SK-N-SH (cell line): Measurements from ENCODE around the gene CCDC102B. TPM values are rescaled to one million over a fixed set of nuclear protein-coding genes. Genes with fewer than 3 reads are reported as not detected.

Experiments used
- CTCF ChIA-PET: fragments of 300-600, 350-600 bp; formaldehyde crosslinking; extraction: SDS; loops from one replicate; lab custom pipeline; 2021; lab: Yijun Ruan, JAX
- POLR2A ChIA-PET: fragments of 350-600 bp; sonication (Branson Sonifier 250); formaldehyde crosslinking; extraction: SDS; loops from one replicate; lab custom pipeline; 2020; ENCODE audit warnings: antibody characterized with exemption, inconsistent platforms; lab: Yijun Ruan, JAX
- DNase-seq: peaks from one replicate; pipeline ENCODE4 v3.0.0; 2012
- H2AFZ ChIP-seq: fragments of 200-600 bp; sonication (generic); 2 replicates; pipeline ENCODE4 v1.8.1; 2016; ENCODE audit warnings: antibody characterized with exemption, mild to moderate bottlenecking, low read depth
- H3F3A ChIP-seq: fragments of 200-600 bp; sonication (generic); replicated peaks from 2 replicates; pipeline ENCODE3; 2016; ENCODE audit warnings: antibody characterized with exemption, mild to moderate bottlenecking; ENCODE audit not compliant: insufficient read depth
- H3K27ac ChIP-seq, 2 experiments: fragments of 200-500 bp in 1 of 2; fragments of 200-600 bp in 1 of 2; sonication (Bioruptor generic) in 1 of 2; sonication (generic), shearing (Covaris generic) in 1 of 2; 2 replicates each; pipeline versions ENCODE4 v1.5.1 to v1.6.1; 2014 to 2016; ENCODE audit warnings: low read depth in 2 of 2, inconsistent platforms in 1 of 2, low read length in 1 of 2, mild to moderate bottlenecking in 1 of 2, mixed read lengths in 1 of 2
- H3K27me3 ChIP-seq: fragments of 200-600 bp; sonication (generic), shearing (Covaris generic); 2 replicates; pipeline ENCODE4 v1.6.1; 2016; ENCODE audit warnings: mixed run types; ENCODE audit not compliant: insufficient read depth
- H3K36me3 ChIP-seq, 2 experiments: fragments of 200-500 bp in 1 of 2; fragments of 200-600 bp in 1 of 2; sonication (Bioruptor generic) in 1 of 2; sonication (generic) in 1 of 2; replicated peaks in 1 of 2; 2 replicates each; pipeline versions ENCODE3 to v1.5.1; 2014 to 2016; ENCODE audit warnings: low read length in 1 of 2, mild to moderate bottlenecking in 1 of 2; ENCODE audit not compliant: insufficient read depth in 2 of 2, control insufficient read depth in 1 of 2
- H3K4me1 ChIP-seq, 2 experiments: fragments of 200-500 bp in 1 of 2; fragments of 200-600 bp in 1 of 2; sonication (Bioruptor generic) in 1 of 2; sonication (generic), shearing (Covaris generic) in 1 of 2; 2 replicates each; pipeline versions ENCODE4 v1.5.1 to v1.6.1; 2014 to 2016; ENCODE audit warnings: low read depth in 1 of 2, low read length in 1 of 2, mixed run types in 1 of 2; ENCODE audit not compliant: insufficient read depth in 2 of 2, control insufficient read depth in 1 of 2
- H3K4me2 ChIP-seq: fragments of 200-600 bp; sonication (generic), shearing (Covaris generic); 2 replicates; pipeline ENCODE4 v1.6.1; 2017; ENCODE audit warnings: mixed run types
- H3K4me3 ChIP-seq, 2 experiments: fragments of 200-500 bp in 1 of 2; fragments of 200-600 bp in 1 of 2; sonication (Bioruptor generic) in 1 of 2; sonication (generic), shearing (Covaris generic) in 1 of 2; 2 replicates each; pipeline versions ENCODE4 v1.5.1 to v1.8.1; 2014 to 2016; ENCODE audit warnings: low read depth in 2 of 2, inconsistent platforms in 1 of 2, low read length in 1 of 2, mild to moderate bottlenecking in 1 of 2, mixed read lengths in 1 of 2, moderate library complexity in 1 of 2
- H3K79me2 ChIP-seq: fragments of 200-600 bp; sonication (generic); 2 replicates; pipeline ENCODE4 v1.8.1; 2017; ENCODE audit warnings: mild to moderate bottlenecking; ENCODE audit not compliant: insufficient read depth
- H3K9ac ChIP-seq: fragments of 200-600 bp; sonication (generic); 2 replicates; pipeline ENCODE4 v1.6.1; 2017; ENCODE audit warnings: mixed run types
- H3K9me2 ChIP-seq: fragments of 200-600 bp; sonication (generic); 2 replicates; pipeline ENCODE4 v1.6.1; 2017; ENCODE audit warnings: mixed run types
- H3K9me3 ChIP-seq: fragments of 200-600 bp; sonication (generic); 2 replicates; pipeline ENCODE4 v1.6.1; 2017; ENCODE audit warnings: mixed run types, mild to moderate bottlenecking, moderate library complexity
- H4K20me1 ChIP-seq: fragments of 200-600 bp; sonication (generic); 2 replicates; pipeline ENCODE4 v1.6.1; 2017; ENCODE audit warnings: mild to moderate bottlenecking, mixed run types; ENCODE audit not compliant: insufficient read depth
- ELF1 ChIP-seq: IDR thresholded peaks from 2 replicates; pipeline ENCODE4 v1.4.0; 2012
- EZH2phosphoT487 ChIP-seq: fragments of 200-600 bp; sonication (generic); IDR thresholded peaks from 2 replicates; pipeline ENCODE4 v1.6.1; 2017; ENCODE audit warnings: low read depth, mixed run types, mild to moderate bottlenecking, antibody characterized with exemption, moderate library complexity, borderline replicate concordance
- GATA2 ChIP-seq: sonication (generic); formaldehyde crosslinking; IDR thresholded peaks from 2 replicates; pipeline ENCODE4 v1.5.0; 2020; ENCODE audit warnings: mild to moderate bottlenecking, missing genetic modification reagents
- NFIC ChIP-seq: IDR thresholded peaks from 2 replicates; pipeline ENCODE4 v1.4.0; 2012; ENCODE audit warnings: borderline replicate concordance
- NRF1 ChIP-seq: IDR thresholded peaks from 2 replicates; pipeline ENCODE4 v1.6.1; 2012; ENCODE audit warnings: low read depth, mild to moderate bottlenecking, low read length
- PBX3 ChIP-seq: IDR thresholded peaks from 2 replicates; pipeline ENCODE4; 2012
- RCOR1 ChIP-seq: fragments of 150-350 bp; IDR thresholded peaks from 2 replicates; pipeline ENCODE4 v1.6.1; 2017; ENCODE audit warnings: antibody characterized with exemption, low read length
- SMC3 ChIP-seq: IDR thresholded peaks from 2 replicates; pipeline ENCODE4 v1.6.1; 2012; ENCODE audit warnings: low read depth, low read length, improper control_type of control experiment
- TAF1 ChIP-seq: IDR thresholded peaks from 2 replicates; pipeline ENCODE4 v1.6.1; 2012; ENCODE audit warnings: low read depth, mild to moderate bottlenecking, low read length, moderate library complexity, borderline replicate concordance
- TEAD4 ChIP-seq: IDR thresholded peaks from 2 replicates; pipeline ENCODE4 v1.4.0; 2012; ENCODE audit warnings: mild to moderate bottlenecking, borderline replicate concordance; ENCODE audit not compliant: insufficient read depth
- USF2 ChIP-seq: fragments of 150-350 bp; IDR thresholded peaks from 2 replicates; pipeline ENCODE4 v1.6.1; 2017; ENCODE audit warnings: antibody characterized with exemption, low read length, low read depth, borderline replicate concordance
- WGBS: methylation state at CpG from one replicate; pipeline ENCODE4 v1.1.6; 2017; ENCODE audit warnings: low lambda C conversion rate; 5-methylcytosine and 5-hydroxymethylcytosine counted together
- polyA plus RNA-seq, 3 experiments: library from polyadenylated mRNA; depleted of rRNA; stranded (reverse); fragments of >200 nt; gene quantifications; 2 replicates each; pipeline ENCODE4 v1.2.3, GENCODE V29; 2012
- TF ChIP-seq, protein P1 (sequence below): IDR thresholded peaks from 2 replicates; pipeline ENCODE4 v1.6.1; 2012; ENCODE audit warnings: mild to moderate bottlenecking, low read depth, low read length, moderate library complexity

CCDC102B gene
- polyA plus RNA-seq, 1 of the 3 experiments (the other 2 are of a cell fraction) = 2.0 TPM

- TF ChIP-seq EZH2phosphoT487 = no peak
- no peak for TF ChIP-seq TAF1
- TF ChIP-seq NFIC = no peak
- TF ChIP-seq TEAD4 = no peak
- no peak for TF ChIP-seq USF2
These were observed 28.4 kb upstream of the CCDC102B start (continued) for GRCh38 chr18:68769461-68769860.

DNA sequence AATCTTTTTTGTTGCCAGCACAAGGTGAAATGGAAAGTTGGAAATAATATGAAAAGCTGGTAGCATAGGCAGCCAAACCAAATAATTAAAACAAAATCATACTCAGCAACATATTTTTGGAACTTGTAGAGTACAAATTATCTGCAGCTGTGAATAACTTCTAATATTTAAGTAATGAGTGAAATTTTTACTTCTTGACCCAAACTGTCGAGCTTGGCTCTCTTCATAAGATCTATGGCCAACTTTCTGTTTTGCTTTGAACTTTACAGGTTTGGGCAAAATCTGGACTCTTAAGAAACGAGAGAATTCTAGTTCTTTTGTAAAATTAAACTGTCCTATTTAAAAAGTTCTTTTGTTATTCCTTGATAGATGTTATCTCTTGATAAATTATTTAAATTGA is 25.6 kb upstream of the CCDC102B start:
- DNase-seq = no peak
- CTCF ChIA-PET = no interaction called here
- WGBS = 77% methylated on average over 2 of the region's 2 CpGs
- no peak overlapping the region for H3K4me2 ChIP-seq
- H3K27ac ChIP-seq = no peak overlapping the region
- no peaks in the 10 kb centered on the region for H3K36me3 ChIP-seq
- H2AFZ ChIP-seq = no peak overlapping the region
- no peaks in the 10 kb centered on the region for H3K27me3 ChIP-seq
- H3K9me2 ChIP-seq = no peaks in the 10 kb centered on the region
- no peaks in the 10 kb centered on the region for H3K4me1 ChIP-seq
- H3F3A ChIP-seq = peaks cover 4% of the 10 kb centered on the region
- no peak overlapping the region for H3K4me3 ChIP-seq
- H4K20me1 ChIP-seq = no peaks in the 10 kb centered on the region
- POLR2A ChIA-PET = no interaction called here
- TF ChIP-seq PBX3 (no peak), GATA2 (CRISPR knock-in tag) (no peak), NRF1 (no peak), RCOR1 (no peak), ELF1 (no peak), SMC3 (no peak), EZH2phosphoT487 (no peak)
- TF ChIP-seq, protein P1, sequence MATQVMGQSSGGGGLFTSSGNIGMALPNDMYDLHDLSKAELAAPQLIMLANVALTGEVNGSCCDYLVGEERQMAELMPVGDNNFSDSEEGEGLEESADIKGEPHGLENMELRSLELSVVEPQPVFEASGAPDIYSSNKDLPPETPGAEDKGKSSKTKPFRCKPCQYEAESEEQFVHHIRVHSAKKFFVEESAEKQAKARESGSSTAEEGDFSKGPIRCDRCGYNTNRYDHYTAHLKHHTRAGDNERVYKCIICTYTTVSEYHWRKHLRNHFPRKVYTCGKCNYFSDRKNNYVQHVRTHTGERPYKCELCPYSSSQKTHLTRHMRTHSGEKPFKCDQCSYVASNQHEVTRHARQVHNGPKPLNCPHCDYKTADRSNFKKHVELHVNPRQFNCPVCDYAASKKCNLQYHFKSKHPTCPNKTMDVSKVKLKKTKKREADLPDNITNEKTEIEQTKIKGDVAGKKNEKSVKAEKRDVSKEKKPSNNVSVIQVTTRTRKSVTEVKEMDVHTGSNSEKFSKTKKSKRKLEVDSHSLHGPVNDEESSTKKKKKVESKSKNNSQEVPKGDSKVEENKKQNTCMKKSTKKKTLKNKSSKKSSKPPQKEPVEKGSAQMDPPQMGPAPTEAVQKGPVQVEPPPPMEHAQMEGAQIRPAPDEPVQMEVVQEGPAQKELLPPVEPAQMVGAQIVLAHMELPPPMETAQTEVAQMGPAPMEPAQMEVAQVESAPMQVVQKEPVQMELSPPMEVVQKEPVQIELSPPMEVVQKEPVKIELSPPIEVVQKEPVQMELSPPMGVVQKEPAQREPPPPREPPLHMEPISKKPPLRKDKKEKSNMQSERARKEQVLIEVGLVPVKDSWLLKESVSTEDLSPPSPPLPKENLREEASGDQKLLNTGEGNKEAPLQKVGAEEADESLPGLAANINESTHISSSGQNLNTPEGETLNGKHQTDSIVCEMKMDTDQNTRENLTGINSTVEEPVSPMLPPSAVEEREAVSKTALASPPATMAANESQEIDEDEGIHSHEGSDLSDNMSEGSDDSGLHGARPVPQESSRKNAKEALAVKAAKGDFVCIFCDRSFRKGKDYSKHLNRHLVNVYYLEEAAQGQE = no peak
- no peaks in the 10 kb centered on the region for H3K9me3 ChIP-seq
- no peaks in the 10 kb centered on the region for H3K79me2 ChIP-seq
- H3K9ac ChIP-seq = no peak overlapping the region
